K562 (cell line): ENCODE data around the gene FIZ1. TPM values are rescaled to one million over a fixed set of nuclear protein-coding genes. Genes with fewer than 3 reads are reported as not detected.

Experiments
- ARID4B ChIP-seq: sonication (generic); formaldehyde crosslinking; IDR thresholded peaks from 2 replicates; pipeline ENCODE4 v1.8.0; 2022; ENCODE audit warnings: mild to moderate bottlenecking, missing genetic modification reagents
- ATF3 ChIP-seq, 2 experiments: fragments of 450-650 bp in 1 of 2; sonication (generic) in 1 of 2; formaldehyde crosslinking in 1 of 2; IDR thresholded peaks in 1 of 2; conservative IDR thresholded peaks in 1 of 2; 2 replicates each; pipeline versions ENCODE4 v1.6.1 to v1.8.1; 2016 to 2023; ENCODE audit warnings: mild to moderate bottlenecking in 2 of 2, moderate library complexity in 2 of 2, inconsistent platforms in 1 of 2, missing genetic modification reagents in 1 of 2
- JUND ChIP-seq, 2 experiments: IDR thresholded peaks; 2 replicates in 1 of 2; 3 replicates in 1 of 2; pipeline ENCODE4 v1.6.1; 2011; ENCODE audit warnings: borderline replicate concordance in 2 of 2, low read depth in 2 of 2, low read length in 2 of 2, improper control_type of control experiment in 1 of 2, missing biosample characterization in 1 of 2, missing genetic modification characterization in 1 of 2, missing genetic modification reagents in 1 of 2
- MGA ChIP-seq: fragments of 450-650 bp; IDR thresholded peaks from 2 replicates; pipeline ENCODE4 v1.6.1; 2016; ENCODE audit warnings: mild to moderate bottlenecking, moderate library complexity
- SMARCA5 ChIP-seq: fragments of 450-650 bp; IDR thresholded peaks from 2 replicates; pipeline ENCODE4 v1.6.1; 2016
- SNIP1 ChIP-seq: fragments of 450-650 bp; IDR thresholded peaks from 2 replicates; pipeline ENCODE4 v1.7.1; 2017; ENCODE audit warnings: low read depth, mild to moderate bottlenecking
- ZNF586 ChIP-seq: fragments of 450-650 bp; formaldehyde crosslinking; conservative IDR thresholded peaks from 2 replicates; pipeline ENCODE4 v1.4.0; 2020; ENCODE audit warnings: mild to moderate bottlenecking, moderate library complexity
- ZNF589 ChIP-seq: fragments of 200-800 bp; sonication (Bioruptor generic); IDR thresholded peaks from 2 replicates; pipeline ENCODE4 v1.6.1; 2016; ENCODE audit warnings: low read depth, missing genetic modification characterization, missing compliant biosample characterization
- polyA plus RNA-seq, 8 experiments: library from polyadenylated mRNA; depleted of rRNA in 4 of 8; stranded (reverse) in 5 of 8; unstranded in 3 of 8; fragments of >200 nt; fragmentation: Nextera tagmentation in 2 of 8; fragmentation: Illumina TruSeq in 1 of 8; extraction: Ambion mirVana in 2 of 8; extraction: Trizol in 1 of 8; gene quantifications; 2 replicates each; pipeline versions ENCODE4 v1.2.1 to v1.2.3, GENCODE V29; 2011 to 2014; ENCODE audit warnings: inconsistent platforms in 1 of 8, missing spikeins in 1 of 8
- total RNA-seq, 7 experiments: library from RNA; depleted of rRNA in 6 of 7; stranded (reverse); fragments of >200 nt in 6 of 7; fragmentation: Illumina TruSeq in 2 of 7; extraction: Trizol in 2 of 7; gene quantifications; 2 replicates each; pipeline versions ENCODE4 v1.2.1 to v1.2.3, GENCODE V29; 2011 to 2021; ENCODE audit warnings: low replicate concordance in 1 of 7

Gene FIZ1
- total and polyA plus RNA-seq, 9 of the 15 experiments (the other 6 are each of a cell fraction or from before 2014, with no cell fraction given), result 0.79 to 17.5 (median 5.5) TPM

- TF ChIP-seq MGA, result no peak
- TF ChIP-seq ZNF586 (CRISPR knock-in tag), result no peak
- TF ChIP-seq ATF3 (IDR thresholded peaks at IDR 0.05), result 0 out of 2 replicates have a peak, but pooled peaks have one; percentile 18
- no peak for TF ChIP-seq ATF3 (CRISPR knock-in tag; conservative IDR thresholded peaks at IDR 0.05)
- no peak for TF ChIP-seq SNIP1
- no peak for TF ChIP-seq SMARCA5
- peak; percentile 47; the same call in 1 of the 2 replicates for TF ChIP-seq JUND (IDR thresholded peaks at IDR 0.05; ENCODE audit: borderline replicate concordance, low read depth, low read length)
- TF ChIP-seq JUND (tag; IDR thresholded peaks at IDR 0.05; ENCODE audit: borderline replicate concordance, low read depth, low read length), result no peak
- TF ChIP-seq ZNF589 (CRISPR knock-in tag), result no peak
- 0 out of 2 replicates have a peak, but pooled peaks have one; percentile 23 for TF ChIP-seq ARID4B (CRISPR knock-in tag)
Observed at GRCh38 chr19:55549500-55550320, 49.6 kb downstream of the FIZ1 start (continued).
